Osteocyte (in vitro differentiated cells): ENCODE data around the gene MCM6. TPM values are rescaled to one million over a fixed set of nuclear protein-coding genes. Genes with fewer than 3 reads are reported as not detected.
A peak's percentile ranks its signal among the peaks of the same experiment; 100 is the strongest.

Experiments used
- DNase-seq: peaks from one replicate; pipeline ENCODE4 v3.0.0; 2021; ENCODE audit warnings: mixed read lengths; ENCODE audit not compliant: unreplicated experiment; ENCODE audit errors: extremely low spot score
- H3K27ac Mint-ChIP-seq: one replicate; pipeline ENCODE4 v1.8.0; 2021; ENCODE audit warnings: mild to moderate bottlenecking, mixed read lengths; ENCODE audit not compliant: unreplicated experiment
- H3K27me3 Mint-ChIP-seq: one replicate; pipeline ENCODE4 v1.8.0; 2021; ENCODE audit warnings: mixed read lengths; ENCODE audit not compliant: unreplicated experiment
- H3K36me3 Mint-ChIP-seq: one replicate; pipeline ENCODE4 v1.8.0; 2021; ENCODE audit warnings: mixed read lengths; ENCODE audit not compliant: unreplicated experiment
- H3K4me1 Mint-ChIP-seq: one replicate; pipeline ENCODE4 v1.8.0; 2021; ENCODE audit warnings: mixed read lengths; ENCODE audit not compliant: unreplicated experiment
- H3K4me3 Mint-ChIP-seq: one replicate; pipeline ENCODE4 v1.8.0; 2021; ENCODE audit warnings: mild to moderate bottlenecking, moderate library complexity, mixed read lengths; ENCODE audit not compliant: unreplicated experiment
- H3K9me3 Mint-ChIP-seq: one replicate; pipeline ENCODE4 v1.8.0; 2021; ENCODE audit warnings: mixed read lengths; ENCODE audit not compliant: unreplicated experiment
- total RNA-seq: library from RNA; stranded (reverse); gene quantifications from 2 replicates; pipeline ENCODE4 v1.2.1, GENCODE V29; 2021
- TF ChIP-seq, protein P1 (sequence below): fragments of 200-600 bp; sonication (generic); IDR thresholded peaks from 2 replicates; pipeline ENCODE4 v1.5.0; 2021; ENCODE audit warnings: antibody characterized with exemption, mild to moderate bottlenecking, moderate library complexity

The MCM6 gene
- total RNA-seq, 1 donor from 2014 or later = 26.2 TPM

DNA sequence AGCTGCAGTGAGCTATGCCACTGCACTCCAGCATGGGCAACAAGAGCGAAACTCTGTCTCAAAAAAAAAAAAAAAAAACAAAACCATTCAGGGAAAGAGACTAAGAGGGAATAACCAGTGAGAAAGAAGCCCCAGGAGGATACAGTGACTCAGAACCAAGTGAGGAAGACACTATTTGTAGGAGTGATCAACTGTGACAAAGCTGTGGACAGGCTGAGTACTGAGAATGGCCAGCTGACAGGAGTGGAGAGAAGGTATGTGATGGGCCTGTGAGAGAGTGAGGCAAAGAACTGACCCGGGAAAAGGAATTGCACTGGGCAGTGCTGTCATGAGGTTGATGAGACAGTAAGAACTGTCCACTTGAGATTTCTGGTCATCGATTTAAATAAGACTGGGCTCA, 32.6 kb downstream of the MCM6 start:
- no peak for DNase-seq
- Mint-ChIP-seq H3K27ac (no peak overlapping the region), H3K27me3 (no peaks in the 10 kb centered on the region), H3K36me3 (peaks cover 30% of the 10 kb centered on the region), H3K9me3 (no peaks in the 10 kb centered on the region), H3K4me3 (no peak overlapping the region), H3K4me1 (peaks cover 31% of the 10 kb centered on the region)
- TF ChIP-seq, protein P1, sequence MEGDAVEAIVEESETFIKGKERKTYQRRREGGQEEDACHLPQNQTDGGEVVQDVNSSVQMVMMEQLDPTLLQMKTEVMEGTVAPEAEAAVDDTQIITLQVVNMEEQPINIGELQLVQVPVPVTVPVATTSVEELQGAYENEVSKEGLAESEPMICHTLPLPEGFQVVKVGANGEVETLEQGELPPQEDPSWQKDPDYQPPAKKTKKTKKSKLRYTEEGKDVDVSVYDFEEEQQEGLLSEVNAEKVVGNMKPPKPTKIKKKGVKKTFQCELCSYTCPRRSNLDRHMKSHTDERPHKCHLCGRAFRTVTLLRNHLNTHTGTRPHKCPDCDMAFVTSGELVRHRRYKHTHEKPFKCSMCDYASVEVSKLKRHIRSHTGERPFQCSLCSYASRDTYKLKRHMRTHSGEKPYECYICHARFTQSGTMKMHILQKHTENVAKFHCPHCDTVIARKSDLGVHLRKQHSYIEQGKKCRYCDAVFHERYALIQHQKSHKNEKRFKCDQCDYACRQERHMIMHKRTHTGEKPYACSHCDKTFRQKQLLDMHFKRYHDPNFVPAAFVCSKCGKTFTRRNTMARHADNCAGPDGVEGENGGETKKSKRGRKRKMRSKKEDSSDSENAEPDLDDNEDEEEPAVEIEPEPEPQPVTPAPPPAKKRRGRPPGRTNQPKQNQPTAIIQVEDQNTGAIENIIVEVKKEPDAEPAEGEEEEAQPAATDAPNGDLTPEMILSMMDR = no peak

DNA sequence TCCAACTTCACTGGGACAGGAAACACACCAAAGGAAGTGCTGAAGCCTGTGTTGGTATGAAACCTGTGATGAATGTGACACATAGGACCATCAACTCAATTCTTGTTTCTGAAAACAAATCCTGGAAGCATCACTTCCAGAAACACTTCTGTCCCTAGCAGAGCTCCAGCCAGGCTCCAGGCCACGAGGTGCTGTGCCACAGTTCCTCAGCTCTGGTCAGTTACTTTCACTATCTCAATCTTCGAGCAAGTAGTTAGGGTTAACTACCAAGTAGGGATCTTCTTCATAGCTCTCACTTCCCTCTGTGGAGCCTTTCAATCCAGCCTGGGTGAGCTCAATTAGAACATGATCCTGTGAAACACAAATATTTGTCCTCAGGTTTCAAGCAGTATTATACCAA, 35.6 kb downstream of the MCM6 start:
- no peaks in the 10 kb centered on the region for H3K27me3 Mint-ChIP-seq
- peaks cover 20% of the 10 kb centered on the region for H3K36me3 Mint-ChIP-seq
- DNase-seq = peak; percentile 44
- no peaks in the 10 kb centered on the region for H3K9me3 Mint-ChIP-seq
- peak overlapping the region; percentile 61 for H3K27ac Mint-ChIP-seq
- H3K4me3 Mint-ChIP-seq = peak overlapping the region; percentile 2
- peaks cover 35% of the 10 kb centered on the region for H3K4me1 Mint-ChIP-seq
- TF ChIP-seq, protein P1 = no peak

DNA sequence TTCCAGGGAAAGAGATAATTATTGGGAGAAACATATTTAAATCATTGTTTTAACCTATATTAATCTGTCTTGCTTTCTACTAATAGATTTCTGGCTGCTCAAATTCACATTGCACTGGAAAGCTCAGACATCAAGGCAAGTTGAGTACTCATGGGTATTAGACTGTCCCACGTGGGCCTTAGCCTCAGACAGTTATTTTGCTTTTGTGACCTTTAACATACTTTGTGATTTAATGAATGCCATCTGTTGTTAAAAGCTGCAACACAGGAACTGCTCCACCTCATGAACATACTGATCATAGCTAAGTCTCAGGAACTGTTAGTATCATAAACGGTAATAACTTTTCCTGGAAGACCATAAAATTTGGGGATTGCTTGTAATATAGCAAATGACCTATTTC, 36.5 kb downstream of the MCM6 start:
- DNase-seq = peak; percentile 74
- H3K4me1 Mint-ChIP-seq = peaks cover 36% of the 10 kb centered on the region
- no peaks in the 10 kb centered on the region for H3K9me3 Mint-ChIP-seq
- peak overlapping the region; percentile 80 for H3K27ac Mint-ChIP-seq
- H3K36me3 Mint-ChIP-seq = peaks cover 20% of the 10 kb centered on the region
- TF ChIP-seq, protein P1 = no peak
- no peak overlapping the region for H3K4me3 Mint-ChIP-seq
- H3K27me3 Mint-ChIP-seq = no peaks in the 10 kb centered on the region

DNA sequence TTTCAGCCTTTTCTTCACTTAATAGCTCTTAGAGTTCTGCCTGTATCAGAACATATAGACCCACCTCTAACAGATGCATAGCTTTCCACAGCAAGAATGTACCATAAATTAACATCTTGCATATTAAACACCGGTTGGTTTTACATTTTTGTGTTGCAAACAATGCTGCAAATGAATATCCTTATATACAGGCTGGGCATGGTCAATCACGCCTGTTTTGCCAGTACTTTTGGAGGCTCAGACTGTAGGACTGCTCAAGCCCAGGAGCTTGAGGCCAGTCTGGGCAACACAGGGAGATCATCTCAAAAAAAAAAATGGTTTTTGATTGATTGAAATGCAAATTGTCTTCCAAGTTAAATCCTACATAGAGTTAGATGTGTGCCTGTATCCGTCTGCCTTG, 37.7 kb downstream of the MCM6 start:
- no peaks in the 10 kb centered on the region for H3K27me3 Mint-ChIP-seq
- H3K4me1 Mint-ChIP-seq = peaks cover 36% of the 10 kb centered on the region
- DNase-seq = no peak
- H3K36me3 Mint-ChIP-seq = peaks cover 9% of the 10 kb centered on the region
- no peak overlapping the region for H3K4me3 Mint-ChIP-seq
- H3K27ac Mint-ChIP-seq = peak overlapping the region; percentile 80
- TF ChIP-seq, protein P1 = no peak
- no peaks in the 10 kb centered on the region for H3K9me3 Mint-ChIP-seq

DNA sequence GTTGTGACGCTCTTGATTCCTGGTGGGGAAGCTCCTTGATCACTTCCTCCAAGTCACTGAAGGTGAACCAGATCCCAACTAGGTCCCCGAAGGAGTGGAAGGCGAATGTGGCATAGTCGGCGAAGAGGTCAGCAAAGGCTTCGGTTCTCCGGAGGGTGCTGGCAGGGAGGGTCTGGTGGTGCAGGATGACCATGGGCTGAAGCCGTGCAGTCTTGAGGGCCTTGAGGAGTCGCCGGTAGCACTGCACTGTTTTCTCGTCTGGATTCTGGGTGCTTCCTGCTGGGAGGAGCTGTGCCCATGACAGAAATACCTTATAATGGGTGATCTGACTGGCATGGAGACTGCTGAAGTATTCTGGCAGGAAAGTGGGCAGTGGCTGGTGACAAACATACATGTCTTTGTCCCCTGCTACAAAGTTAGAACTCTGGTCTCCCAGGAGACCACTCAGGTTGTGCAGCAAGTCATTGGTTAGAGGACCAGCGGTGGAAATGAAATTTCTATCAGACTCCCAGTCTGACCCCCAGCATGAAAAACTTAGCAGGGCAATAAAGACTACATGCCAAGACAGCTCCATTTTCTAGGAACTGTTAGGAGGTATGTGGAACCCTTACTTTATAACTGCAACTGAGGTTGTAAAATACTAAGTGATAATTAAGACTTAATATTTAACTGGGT, 39.5 kb downstream of the MCM6 start, which contains the start of gene LCT:
Gene LCT, minus strand, starts transcription at position 589 of the 675 bp plus-strand sequence. Its CDS starts 15 bp downstream, at position 574.
- no peaks in the 10 kb centered on the region for H3K36me3 Mint-ChIP-seq
- no peak for DNase-seq
- peaks cover 35% of the 10 kb centered on the region for H3K4me1 Mint-ChIP-seq
- H3K4me3 Mint-ChIP-seq = no peak within 1 kb of the TSS
- H3K9me3 Mint-ChIP-seq = no peaks in the 10 kb centered on the region
- TF ChIP-seq, protein P1 = no peak
- no peak within 1 kb of the TSS for H3K27ac Mint-ChIP-seq
- no peaks in the 10 kb centered on the region for H3K27me3 Mint-ChIP-seq
